Panc1 (cell line): Measurements from ENCODE around the gene KATNAL1. TPM values are rescaled to one million over a fixed set of nuclear protein-coding genes. Genes with fewer than 3 reads are reported as not detected.

Experiments used
- ATAC-seq: fragments of 200-7000 bp; cut with Tn5 transposase; 2 replicates; pipeline ENCODE4 v1.9.1; 2020; ENCODE audit warnings: mild to moderate bottlenecking, moderate library complexity
- Bru-seq: library from RNA; stranded (reverse); fragments of 400-500 nt; gene quantifications from one replicate; lab custom pipeline; 2021; lab: Mats Ljungman, UMichigan
- BruChase-seq, 2 experiments: library from RNA; stranded (reverse); fragments of 400-500 nt; gene quantifications; one replicate each; lab custom pipeline; 2021; lab: Mats Ljungman, UMichigan
- BruUV-seq: library from RNA; stranded (reverse); fragments of 400-500 nt; replicated peaks from 2 replicates; lab custom pipeline; 2021; lab: Mats Ljungman, UMichigan
- CTCF ChIA-PET: fragments of 300-600 bp; sonication (Branson Sonifier 250); formaldehyde crosslinking; loops from one replicate; lab custom pipeline; 2022; ENCODE audit warnings: antibody characterized with exemption; lab: Charles Lee
- POLR2A ChIA-PET: fragments of 300-600 bp; sonication (Branson Sonifier 250); formaldehyde crosslinking; loops from one replicate; lab custom pipeline; 2022; ENCODE audit warnings: antibody characterized with exemption; lab: Charles Lee
- DNase-seq: peaks from one replicate; pipeline ENCODE4 v3.0.0-alpha.2; 2010; ENCODE audit warnings: low read depth, low spot score
- H3K27ac ChIP-seq: 2 replicates; pipeline ENCODE4 v1.5.1; 2011; ENCODE audit warnings: mild to moderate bottlenecking, low read length, inconsistent platforms
- H3K27me3 ChIP-seq: fragments of 200-500 bp; sonication (Bioruptor generic); 2 replicates; pipeline ENCODE4 v1.6.0; 2014; ENCODE audit warnings: low read length, inconsistent platforms; ENCODE audit not compliant: control insufficient read depth, insufficient read depth
- H3K36me3 ChIP-seq: fragments of 200-500 bp; sonication (Bioruptor generic); 2 replicates; pipeline ENCODE4 v1.5.1; 2014; ENCODE audit warnings: inconsistent platforms, mild to moderate bottlenecking, low read length, moderate library complexity; ENCODE audit not compliant: control insufficient read depth, insufficient read depth
- H3K4me1 ChIP-seq: 2 replicates; pipeline ENCODE4 v1.5.1; 2011; ENCODE audit warnings: inconsistent platforms, mild to moderate bottlenecking, low read length, moderate library complexity; ENCODE audit not compliant: control insufficient read depth, insufficient read depth
- H3K4me3 ChIP-seq, 2 experiments: 2 replicates each; pipeline ENCODE4 v1.5.1; 2011 to 2012; ENCODE audit warnings: low read depth in 2 of 2, low read length in 2 of 2, mild to moderate bottlenecking in 2 of 2, inconsistent platforms in 1 of 2, moderate library complexity in 1 of 2
- H3K9me3 ChIP-seq: fragments of 200-500 bp; sonication (Bioruptor generic); 2 replicates; pipeline ENCODE4 v1.5.1; 2014; ENCODE audit warnings: low read depth, mild to moderate bottlenecking, inconsistent platforms, low read length, moderate library complexity; ENCODE audit not compliant: control insufficient read depth, insufficient read depth
- POLR2AphosphoS5 ChIP-seq: IDR thresholded peaks from 2 replicates; pipeline ENCODE4 v1.6.1; 2012; ENCODE audit warnings: mild to moderate bottlenecking, low read depth, low read length, moderate library complexity
- SIN3A ChIP-seq: IDR thresholded peaks from 2 replicates; pipeline ENCODE4 v1.6.1; 2012; ENCODE audit warnings: low read depth, mild to moderate bottlenecking, low read length, moderate library complexity, borderline replicate concordance; ENCODE audit not compliant: insufficient read depth
- TCF7L2 ChIP-seq: IDR thresholded peaks from 2 replicates; pipeline ENCODE4 v1.6.1; 2011; ENCODE audit warnings: mild to moderate bottlenecking, low read depth, low read length, inconsistent platforms
- in situ Hi-C: cut with HindIII; loops from 2 replicates; pipeline ENCODE4 v1.10.0; 2016; ENCODE audit warnings: low sequenced_read_pairs, low pct_unique_long_range_greater_than_20kb
- intact Hi-C: fragments of 100-400 bp; cut with micrococcal nuclease; formaldehyde crosslinking; loops from one replicate; pipeline ENCODE4 v1.10.0; 2022; ENCODE audit not compliant: unreplicated experiment
- long read RNA-seq: library from polyadenylated mRNA; unstranded; transcript quantifications from one replicate; pipeline ENCODE4 v2.0.0, GENCODE V29; 2021; ENCODE audit not compliant: unreplicated experiment
- polyA plus RNA-seq: library from polyadenylated mRNA; unstranded; fragments of >200 nt; gene quantifications from one replicate; pipeline ENCODE4 v1.2.1, GENCODE V29; 2012; ENCODE audit warnings: missing spikeins; ENCODE audit not compliant: insufficient read length
- total RNA-seq: library from RNA; stranded (reverse); gene quantifications from one replicate; pipeline ENCODE4 v1.2.1, GENCODE V29; 2021; ENCODE audit not compliant: unreplicated experiment
- TF ChIP-seq, protein P1 (sequence below), 2 experiments: IDR thresholded peaks; 2 replicates each; pipeline ENCODE4 v1.6.1; 2011 to 2012; ENCODE audit warnings: low read depth in 2 of 2, control low read depth in 1 of 2, low read length in 1 of 2, mild to moderate bottlenecking in 1 of 2, moderate library complexity in 1 of 2; ENCODE audit not compliant: insufficient read depth in 1 of 2
- TF ChIP-seq, protein P2 (sequence below): fragments of 450-650 bp; IDR thresholded peaks from 2 replicates; pipeline ENCODE4 v1.5.1; 2017; ENCODE audit warnings: mild to moderate bottlenecking

KATNAL1 gene
- total RNA-seq (34.3 TPM), Bru-seq, nascent RNA (percentile 85 among the genes with signal in this experiment), BruChase-seq, experiment 1, labeled RNA remaining after a 2-hour chase (percentile 79 among the genes with signal in this experiment), BruChase-seq, experiment 2, labeled RNA remaining after a 6-hour chase (percentile 83 among the genes with signal in this experiment)
- polyA plus RNA-seq: 10.7 TPM
- long read RNA-seq, full-length matches to known transcripts: 13 of 24 reads
- long read RNA-seq, partial matches to known transcripts: 4 of 24 reads
- long read RNA-seq, other reads (novel, unspliced or antisense): 7 of 24 reads

DNA sequence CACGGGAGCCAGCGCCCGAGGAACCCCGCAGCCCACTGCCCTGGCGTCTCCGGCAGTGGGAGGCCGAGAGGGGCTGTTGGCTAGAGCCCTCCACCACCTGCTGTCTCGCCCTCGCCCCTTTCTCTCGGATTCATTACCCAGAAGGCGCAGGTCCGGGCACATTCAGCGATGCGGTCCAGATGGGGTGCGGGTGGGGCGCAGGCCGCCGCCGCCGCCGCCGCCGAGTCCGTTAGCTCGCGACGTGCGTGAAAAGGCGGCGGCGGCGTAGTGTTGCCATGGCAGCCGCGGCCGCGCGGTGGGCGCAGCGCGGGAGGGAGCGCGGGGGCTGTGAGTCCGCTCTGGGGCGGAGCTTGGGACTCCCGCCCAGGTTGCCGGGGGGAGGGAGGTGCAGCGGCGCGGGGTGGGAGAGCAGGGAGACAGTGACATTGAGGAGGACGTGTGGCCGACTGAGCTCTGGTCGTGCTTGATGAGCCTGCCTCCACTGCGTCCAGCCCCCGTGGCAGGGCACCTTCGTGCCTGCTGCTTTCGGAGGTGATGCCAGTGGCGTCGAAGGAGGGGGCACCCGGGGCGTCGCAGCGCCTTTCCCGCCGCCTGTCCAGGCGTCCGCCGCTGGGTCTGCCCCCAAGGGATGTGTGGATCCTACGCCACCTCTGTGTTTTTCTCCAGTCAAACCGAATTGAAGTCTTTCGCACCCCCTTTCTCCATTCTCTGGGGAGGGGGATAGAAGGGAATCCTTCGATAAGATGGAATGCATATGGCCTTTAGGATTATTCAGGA lies at the start of gene KATNAL1:
KATNAL1 (minus strand) TSS at position 358 of the 777 bp plus-strand sequence. CDS start 23,774 bp downstream, outside the sequence.
- DNase-seq (no peak), ATAC-seq (peak; percentile 91)
- H3K4me1 ChIP-seq: peaks cover 18% of the 10 kb centered on the region
- in situ Hi-C loops (no loop called here), intact Hi-C loops (no loop called here)
- 0 out of 2 replicates have a peak, but pooled peaks have one; percentile 55 for TF ChIP-seq SIN3A
- TF ChIP-seq POLR2AphosphoS5: peak; percentile 12; the same call in 1 of the 2 replicates
- TF ChIP-seq, protein P1, sequence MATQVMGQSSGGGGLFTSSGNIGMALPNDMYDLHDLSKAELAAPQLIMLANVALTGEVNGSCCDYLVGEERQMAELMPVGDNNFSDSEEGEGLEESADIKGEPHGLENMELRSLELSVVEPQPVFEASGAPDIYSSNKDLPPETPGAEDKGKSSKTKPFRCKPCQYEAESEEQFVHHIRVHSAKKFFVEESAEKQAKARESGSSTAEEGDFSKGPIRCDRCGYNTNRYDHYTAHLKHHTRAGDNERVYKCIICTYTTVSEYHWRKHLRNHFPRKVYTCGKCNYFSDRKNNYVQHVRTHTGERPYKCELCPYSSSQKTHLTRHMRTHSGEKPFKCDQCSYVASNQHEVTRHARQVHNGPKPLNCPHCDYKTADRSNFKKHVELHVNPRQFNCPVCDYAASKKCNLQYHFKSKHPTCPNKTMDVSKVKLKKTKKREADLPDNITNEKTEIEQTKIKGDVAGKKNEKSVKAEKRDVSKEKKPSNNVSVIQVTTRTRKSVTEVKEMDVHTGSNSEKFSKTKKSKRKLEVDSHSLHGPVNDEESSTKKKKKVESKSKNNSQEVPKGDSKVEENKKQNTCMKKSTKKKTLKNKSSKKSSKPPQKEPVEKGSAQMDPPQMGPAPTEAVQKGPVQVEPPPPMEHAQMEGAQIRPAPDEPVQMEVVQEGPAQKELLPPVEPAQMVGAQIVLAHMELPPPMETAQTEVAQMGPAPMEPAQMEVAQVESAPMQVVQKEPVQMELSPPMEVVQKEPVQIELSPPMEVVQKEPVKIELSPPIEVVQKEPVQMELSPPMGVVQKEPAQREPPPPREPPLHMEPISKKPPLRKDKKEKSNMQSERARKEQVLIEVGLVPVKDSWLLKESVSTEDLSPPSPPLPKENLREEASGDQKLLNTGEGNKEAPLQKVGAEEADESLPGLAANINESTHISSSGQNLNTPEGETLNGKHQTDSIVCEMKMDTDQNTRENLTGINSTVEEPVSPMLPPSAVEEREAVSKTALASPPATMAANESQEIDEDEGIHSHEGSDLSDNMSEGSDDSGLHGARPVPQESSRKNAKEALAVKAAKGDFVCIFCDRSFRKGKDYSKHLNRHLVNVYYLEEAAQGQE (IDR thresholded peaks at IDR 0.05; ENCODE audit: insufficient read depth in 1 of 2, low read depth in 2 of 2, low read length in 1 of 2): no peak
- no peaks in the 10 kb centered on the region for H3K9me3 ChIP-seq
- H3K27me3 ChIP-seq: no peaks in the 10 kb centered on the region
- H3K4me3 ChIP-seq: peak within 1 kb of the TSS; percentile 73 to 82
- no peaks in the 10 kb centered on the region for H3K36me3 ChIP-seq
- POLR2A ChIA-PET: interaction anchor here (0.7 kb wide), 2 partner anchors 171 to 485 kb away, joined by 3 read pairs; no protein-coding TSS in a partner anchor
- CTCF ChIA-PET: interaction anchor here (0.5 kb wide), 1 partner anchor 756 kb away, joined by 4 read pairs; no protein-coding TSS in a partner anchor
- no TSS peak for BruUV-seq
- H3K27ac ChIP-seq: peak within 1 kb of the TSS; percentile 85

DNA sequence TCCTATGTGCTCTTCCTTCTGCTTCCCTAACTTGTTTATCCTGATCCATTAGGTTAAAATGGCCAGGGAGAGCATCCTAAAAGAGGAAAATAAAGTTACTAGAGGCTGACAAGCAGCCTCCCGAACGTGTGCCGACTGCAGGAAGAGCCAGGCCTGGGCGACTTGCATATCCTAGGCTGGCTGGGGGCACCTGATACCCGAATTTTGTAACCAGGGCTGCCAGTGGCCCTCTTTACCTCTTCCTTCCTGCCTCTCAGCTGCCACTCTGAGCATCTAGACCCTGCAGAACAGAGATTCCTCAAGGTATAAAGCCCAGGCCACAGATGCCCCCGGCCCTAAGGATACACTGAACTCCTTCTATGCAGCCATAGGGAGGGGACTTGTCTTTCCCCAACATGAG lies 48.5 kb upstream of the KATNAL1 start:
- TF ChIP-seq SIN3A: no peak
- TF ChIP-seq POLR2AphosphoS5: no peak
- TF ChIP-seq TCF7L2: no peak
- TF ChIP-seq, protein P1 (IDR thresholded peaks at IDR 0.05; ENCODE audit: insufficient read depth in 1 of 2, low read depth in 2 of 2, low read length in 1 of 2): no peak
- TF ChIP-seq, protein P2, sequence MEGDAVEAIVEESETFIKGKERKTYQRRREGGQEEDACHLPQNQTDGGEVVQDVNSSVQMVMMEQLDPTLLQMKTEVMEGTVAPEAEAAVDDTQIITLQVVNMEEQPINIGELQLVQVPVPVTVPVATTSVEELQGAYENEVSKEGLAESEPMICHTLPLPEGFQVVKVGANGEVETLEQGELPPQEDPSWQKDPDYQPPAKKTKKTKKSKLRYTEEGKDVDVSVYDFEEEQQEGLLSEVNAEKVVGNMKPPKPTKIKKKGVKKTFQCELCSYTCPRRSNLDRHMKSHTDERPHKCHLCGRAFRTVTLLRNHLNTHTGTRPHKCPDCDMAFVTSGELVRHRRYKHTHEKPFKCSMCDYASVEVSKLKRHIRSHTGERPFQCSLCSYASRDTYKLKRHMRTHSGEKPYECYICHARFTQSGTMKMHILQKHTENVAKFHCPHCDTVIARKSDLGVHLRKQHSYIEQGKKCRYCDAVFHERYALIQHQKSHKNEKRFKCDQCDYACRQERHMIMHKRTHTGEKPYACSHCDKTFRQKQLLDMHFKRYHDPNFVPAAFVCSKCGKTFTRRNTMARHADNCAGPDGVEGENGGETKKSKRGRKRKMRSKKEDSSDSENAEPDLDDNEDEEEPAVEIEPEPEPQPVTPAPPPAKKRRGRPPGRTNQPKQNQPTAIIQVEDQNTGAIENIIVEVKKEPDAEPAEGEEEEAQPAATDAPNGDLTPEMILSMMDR: no peak
- no peak overlapping the region for H3K4me3 ChIP-seq
- H3K36me3 ChIP-seq: no peaks in the 10 kb centered on the region
- CTCF ChIA-PET: no interaction called here
- intact Hi-C loops (no loop called here), in situ Hi-C loops (no loop called here)
- no peak overlapping the region for H3K27ac ChIP-seq
- H3K27me3 ChIP-seq: no peaks in the 10 kb centered on the region
- no peak for ATAC-seq
- DNase-seq: no peak
- H3K4me1 ChIP-seq: no peaks in the 10 kb centered on the region
- peaks cover 3% of the 10 kb centered on the region; the same call in 1 of the 2 replicates for H3K9me3 ChIP-seq
- POLR2A ChIA-PET: no interaction called here
- BruUV-seq: no TSS peak
